ENCODE results near the gene NADK2. TPM values are rescaled to one million over a fixed set of nuclear protein-coding genes. Genes with fewer than 3 reads are reported as not detected.

Gene NADK2, protein sequence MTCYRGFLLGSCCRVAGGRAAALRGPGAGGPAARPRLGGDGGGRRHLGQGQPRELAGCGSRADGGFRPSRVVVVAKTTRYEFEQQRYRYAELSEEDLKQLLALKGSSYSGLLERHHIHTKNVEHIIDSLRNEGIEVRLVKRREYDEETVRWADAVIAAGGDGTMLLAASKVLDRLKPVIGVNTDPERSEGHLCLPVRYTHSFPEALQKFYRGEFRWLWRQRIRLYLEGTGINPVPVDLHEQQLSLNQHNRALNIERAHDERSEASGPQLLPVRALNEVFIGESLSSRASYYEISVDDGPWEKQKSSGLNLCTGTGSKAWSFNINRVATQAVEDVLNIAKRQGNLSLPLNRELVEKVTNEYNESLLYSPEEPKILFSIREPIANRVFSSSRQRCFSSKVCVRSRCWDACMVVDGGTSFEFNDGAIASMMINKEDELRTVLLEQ
- total RNA-seq, result 19.5 and 23.8 TPM in 2 replicates

DNA sequence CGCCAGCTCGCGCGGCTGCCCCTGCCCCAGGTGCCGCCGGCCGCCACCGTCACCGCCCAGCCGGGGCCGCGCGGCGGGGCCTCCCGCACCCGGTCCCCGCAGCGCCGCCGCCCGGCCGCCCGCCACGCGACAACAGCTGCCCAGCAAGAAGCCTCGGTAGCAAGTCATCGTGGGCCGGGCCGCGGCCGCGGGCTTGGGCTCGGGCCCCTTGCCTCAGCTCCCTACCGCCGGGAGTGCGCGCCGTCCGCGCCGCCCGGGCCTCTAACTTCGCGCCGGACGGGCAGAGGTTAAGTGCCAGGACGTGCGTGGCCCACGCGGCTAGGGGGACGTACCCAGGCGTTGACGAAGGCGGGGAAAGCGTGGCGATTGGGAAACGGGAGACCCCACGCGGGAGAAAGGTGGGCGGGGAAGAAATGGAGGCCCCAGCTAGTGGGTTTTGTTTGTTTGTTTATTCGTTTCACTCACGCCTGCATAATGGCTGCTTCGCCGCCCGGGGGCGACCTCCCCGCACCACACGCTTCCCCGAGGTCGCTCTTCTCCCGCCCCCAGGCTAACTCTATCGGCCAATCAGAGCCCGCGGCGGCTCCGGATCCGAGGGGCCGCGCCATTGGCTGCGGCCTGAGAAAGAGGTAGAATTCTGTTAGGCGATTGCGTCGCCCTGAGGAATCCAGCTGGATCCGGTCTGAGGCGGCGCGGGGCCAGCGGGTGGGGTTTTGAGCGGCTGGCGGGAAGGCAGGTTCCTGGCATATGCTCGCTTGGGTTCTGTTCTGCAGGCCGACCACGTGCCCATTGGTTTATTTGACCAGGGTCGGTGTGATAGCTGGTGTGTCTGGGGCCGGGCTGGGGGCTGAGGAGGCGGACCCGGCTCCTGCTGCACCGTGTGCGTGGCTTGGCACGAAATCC, at the start of gene NADK2:
NADK2 (minus strand) TSS at position 295 of the 903 bp plus-strand sequence; CDS start at position 168, 127 bp downstream.

DNA sequence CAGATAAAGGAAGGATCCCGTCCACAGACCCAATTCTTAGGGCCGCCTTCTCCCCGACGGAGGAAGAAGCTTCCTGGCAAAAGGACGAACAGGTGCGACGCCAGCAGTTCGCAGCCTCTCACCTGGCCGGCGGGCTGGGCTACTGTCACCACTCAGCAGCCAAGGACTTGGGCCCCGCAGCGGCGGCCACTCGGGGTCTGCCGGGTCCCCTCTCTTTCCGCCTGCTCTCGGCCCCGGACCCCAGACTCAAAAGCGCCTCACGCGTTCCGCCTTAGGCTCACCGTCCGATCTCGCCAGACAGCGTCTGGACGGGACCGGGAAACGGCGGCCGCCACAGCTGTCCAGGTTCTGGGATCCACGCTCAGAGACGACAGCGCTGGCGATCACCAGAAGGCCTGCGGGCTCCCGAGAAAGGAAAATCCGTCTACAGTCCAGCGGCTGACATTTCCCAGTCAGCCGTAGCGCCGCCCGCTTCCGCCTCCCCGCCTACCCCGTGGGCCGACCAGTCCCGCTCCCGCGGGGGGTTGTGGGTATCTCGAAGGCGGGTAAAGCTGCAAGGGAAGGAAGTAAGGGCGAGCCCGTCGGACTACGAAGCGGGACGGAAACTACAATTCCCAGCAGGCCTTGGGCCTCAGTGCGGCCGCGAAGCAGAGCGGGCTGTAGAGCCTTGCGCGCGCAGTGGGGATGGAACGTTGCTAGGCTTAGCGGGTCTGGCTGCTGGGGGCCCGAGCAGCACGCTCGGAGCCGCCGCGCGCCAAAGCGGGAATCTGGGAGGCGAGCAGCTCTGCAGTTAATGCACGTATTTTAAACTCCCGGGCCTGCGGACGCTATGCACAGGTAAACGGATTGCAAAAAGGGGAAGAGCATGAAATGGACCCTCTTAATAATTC, 90.0 kb downstream of the NADK2 start, which contains the start of the genes LMBRD2 and SKP2:
LMBRD2 (minus strand) TSS at position 454 of the 890 bp plus-strand sequence. CDS start 8,538 bp downstream, outside the sequence.
SKP2 (plus strand) TSS at position 678 of the 890 bp plus-strand sequence; CDS start at position 830, 152 bp downstream.

Other genes starting within 250 kb of the NADK2 start
- not detected in 2 replicates for gene UGT3A2, start 175.0 kb downstream of the NADK2 start, total RNA-seq
- gene LMBRD2, start 90.0 kb downstream of the NADK2 start, total RNA-seq, result 3.7 and 4.7 TPM in 2 replicates
- 39.2 and 50.3 TPM in 2 replicates for gene SKP2, start 89.8 kb downstream of the NADK2 start, total RNA-seq
- under 0.01 and 0.77 TPM in 2 replicates for gene RANBP3L, start 60.0 kb upstream of the NADK2 start, total RNA-seq